Measurements from ENCODE around the gene BCL2L1. TPM values are rescaled to one million over a fixed set of nuclear protein-coding genes. Genes with fewer than 3 reads are reported as not detected.

Gene BCL2L1
- polyA plus RNA-seq, 1 donor from 2014 or later = 125 TPM

GRCh38 chr20:31637660-31638059 lies 85.0 kb downstream of the BCL2L1 start, which contains the start of gene COX4I2:
COX4I2 (plus strand) TSS chr20:31637912; CDS start chr20:31639018, 1,106 bp downstream.
- H4K20me1 ChIP-seq (ENCODE audit: insufficient read depth) = no peaks in the 10 kb centered on the region
- no peak within 1 kb of the TSS for H2AFZ ChIP-seq (ENCODE audit: low read depth, low read length)
- H3K9me3 ChIP-seq (ENCODE audit: low read length) = no peaks in the 10 kb centered on the region
- no peak within 1 kb of the TSS for H3K4me3 ChIP-seq (ENCODE audit: low read length)
- H3K79me2 ChIP-seq (replicated peaks; ENCODE audit: insufficient read depth, low read length) = no peaks in the 10 kb centered on the region
- no peak for TF ChIP-seq CTCF (IDR thresholded peaks at IDR 0.05; ENCODE audit: poor library complexity, severe bottlenecking)
- TF ChIP-seq TAF1 (IDR thresholded peaks at IDR 0.05; ENCODE audit: low read depth) = no peak
- no peak for TF ChIP-seq EZH2 (IDR thresholded peaks at IDR 0.05; ENCODE audit: borderline replicate concordance, insufficient read depth, low read length, poor library complexity, severe bottlenecking)
- TF ChIP-seq MXI1 (conservative IDR thresholded peaks at IDR 0.05; ENCODE audit: poor library complexity, severe bottlenecking) = no peak
- no peak for TF ChIP-seq REST (IDR thresholded peaks at IDR 0.05; ENCODE audit: borderline replicate concordance)
- TF ChIP-seq RAD21 (conservative IDR thresholded peaks at IDR 0.05) = no peak
- no peak for TF ChIP-seq POLR2AphosphoS5 (IDR thresholded peaks at IDR 0.05)
- TF ChIP-seq EP300 (conservative IDR thresholded peaks at IDR 0.05; ENCODE audit: poor library complexity, severe bottlenecking) = no peak
- TF ChIP-seq SMC3 (conservative IDR thresholded peaks at IDR 0.05; ENCODE audit: poor library complexity) = no peak
- H3K9me2 ChIP-seq (ENCODE audit: insufficient read depth, low read length) = no peaks in the 10 kb centered on the region
- H3K27ac ChIP-seq (ENCODE audit: low read length) = no peak within 1 kb of the TSS
- no peak within 1 kb of the TSS for H3K9ac ChIP-seq (ENCODE audit: low read length)
- H3K36me3 ChIP-seq (ENCODE audit: insufficient read depth, low read length) = no peaks in the 10 kb centered on the region
- H3K4me2 ChIP-seq (ENCODE audit: low read length) = no peak within 1 kb of the TSS
- H3F3A ChIP-seq (ENCODE audit: insufficient read depth, low read length, poor library complexity, severe bottlenecking) = no peaks in the 10 kb centered on the region
- H3K27me3 ChIP-seq (ENCODE audit: insufficient read depth, low read depth, low read length) = no peaks in the 10 kb centered on the region

GRCh38 chr20:31633339-31633914 lies 89.2 kb downstream of the BCL2L1 start:
- Histone ChIP-seq H3K9me3 (ENCODE audit: low read length) (no peaks in the 10 kb centered on the region), H3K4me3 (ENCODE audit: low read length) (no peak overlapping the region), H3K27me3 (ENCODE audit: insufficient read depth, low read depth, low read length) (no peaks in the 10 kb centered on the region), H3K36me3 (ENCODE audit: insufficient read depth, low read length) (no peaks in the 10 kb centered on the region), H4K20me1 (ENCODE audit: insufficient read depth) (no peaks in the 10 kb centered on the region), H3K27ac (ENCODE audit: low read length) (no peak overlapping the region), H3K4me2 (ENCODE audit: low read length) (no peak overlapping the region), H3K9ac (ENCODE audit: low read length) (no peak overlapping the region), H3K9me2 (ENCODE audit: insufficient read depth, low read length) (no peaks in the 10 kb centered on the region), H2AFZ (ENCODE audit: low read depth, low read length) (no peak overlapping the region), H3F3A (ENCODE audit: insufficient read depth, low read length, poor library complexity, severe bottlenecking) (no peaks in the 10 kb centered on the region), H3K79me2 (replicated peaks; ENCODE audit: insufficient read depth, low read length) (no peaks in the 10 kb centered on the region)
- TF ChIP-seq MXI1 (conservative IDR thresholded peaks at IDR 0.05; ENCODE audit: poor library complexity, severe bottlenecking) (no peak), SMC3 (conservative IDR thresholded peaks at IDR 0.05; ENCODE audit: poor library complexity) (no peak), CTCF (IDR thresholded peaks at IDR 0.05; ENCODE audit: poor library complexity, severe bottlenecking) (no peak), REST (IDR thresholded peaks at IDR 0.05; ENCODE audit: borderline replicate concordance) (no peak), TAF1 (IDR thresholded peaks at IDR 0.05; ENCODE audit: low read depth) (no peak), POLR2AphosphoS5 (IDR thresholded peaks at IDR 0.05) (no peak), RAD21 (conservative IDR thresholded peaks at IDR 0.05) (no peak), EP300 (conservative IDR thresholded peaks at IDR 0.05; ENCODE audit: poor library complexity, severe bottlenecking) (no peak), EZH2 (IDR thresholded peaks at IDR 0.05; ENCODE audit: borderline replicate concordance, insufficient read depth, low read length, poor library complexity, severe bottlenecking) (no peak)
